Astrocyte of the cerebellum (primary cell): ENCODE data around the gene FOSL1.

Experiments
- DNase-seq: peaks from one replicate; pipeline ENCODE4 v3.0.0-alpha.2; 2011; ENCODE audit warnings: low read depth
- H3K4me3 ChIP-seq: 2 replicates; pipeline ENCODE4 v1.5.1; 2011; ENCODE audit warnings: mild to moderate bottlenecking, low read depth, low read length, moderate library complexity
- CTCF ChIP-seq: IDR thresholded peaks from 2 replicates; pipeline ENCODE4 v1.5.1; 2012; ENCODE audit warnings: low read length, low read depth, moderate library complexity, mild to moderate bottlenecking; ENCODE audit errors: missing control alignments
- in situ Hi-C: cut with HindIII; loops from 2 replicates; pipeline ENCODE4 v1.10.0; 2017; ENCODE audit warnings: low sequenced_read_pairs

The FOSL1 gene

GRCh38 chr11:65873318-65874156 lies 26.7 kb downstream of the FOSL1 start:
- peak overlapping the region; percentile 62 for H3K4me3 ChIP-seq
- in situ Hi-C loops, result no loop called here
- peak; percentile 68 for DNase-seq
- no peak for TF ChIP-seq CTCF

DNA sequence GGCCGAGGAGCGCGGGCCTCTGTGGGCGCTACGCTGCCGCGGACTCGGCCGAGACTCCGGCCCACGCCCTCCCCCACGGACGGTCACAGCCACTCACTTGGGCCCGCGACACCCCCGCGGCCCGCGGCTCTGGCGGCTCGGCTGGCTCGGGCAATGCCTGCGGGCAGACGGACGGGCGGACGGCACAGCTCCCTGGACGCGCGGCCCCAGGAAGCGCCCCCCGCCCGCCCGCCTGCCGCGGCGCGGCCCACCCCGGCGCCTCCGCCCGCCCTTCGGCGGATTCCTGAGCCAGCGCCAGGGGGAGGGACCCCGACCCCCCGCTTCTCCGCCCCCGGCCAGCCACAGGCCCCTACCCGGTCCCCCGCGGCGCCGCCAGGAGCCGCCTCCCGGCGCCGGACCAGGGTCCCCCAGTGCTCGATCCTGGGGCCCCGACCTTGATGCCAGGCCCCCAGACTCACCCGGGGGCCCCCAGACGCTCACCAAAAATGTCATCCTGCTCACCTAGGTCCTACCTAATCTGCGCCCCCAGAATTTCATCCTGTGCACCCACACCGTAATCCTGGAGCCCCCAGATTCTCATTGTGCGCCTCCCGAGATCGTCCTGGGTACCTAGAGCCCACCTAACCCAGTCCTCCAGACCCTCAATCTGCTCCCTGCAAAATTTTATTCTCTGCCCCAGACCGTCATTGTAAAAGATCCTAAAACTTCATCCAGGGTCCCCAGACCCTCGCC lies 27.4 kb downstream of the FOSL1 start, which contains the start of gene EFEMP2:
Gene EFEMP2, minus strand, starts transcription at position 215 of the 732 bp plus-strand sequence. CDS start 446 bp downstream, outside the sequence.
- peak within 1 kb of the TSS; percentile 62 for H3K4me3 ChIP-seq
- DNase-seq, result no peak
- in situ Hi-C loops, result no loop called here
- TF ChIP-seq CTCF, result no peak

GRCh38 chr11:65871811-65872548 lies 28.2 kb downstream of the FOSL1 start:
- no peak for DNase-seq
- in situ Hi-C loops, result no loop called here
- peak overlapping the region; percentile 62 for H3K4me3 ChIP-seq
- peak; percentile 30 for TF ChIP-seq CTCF

DNA sequence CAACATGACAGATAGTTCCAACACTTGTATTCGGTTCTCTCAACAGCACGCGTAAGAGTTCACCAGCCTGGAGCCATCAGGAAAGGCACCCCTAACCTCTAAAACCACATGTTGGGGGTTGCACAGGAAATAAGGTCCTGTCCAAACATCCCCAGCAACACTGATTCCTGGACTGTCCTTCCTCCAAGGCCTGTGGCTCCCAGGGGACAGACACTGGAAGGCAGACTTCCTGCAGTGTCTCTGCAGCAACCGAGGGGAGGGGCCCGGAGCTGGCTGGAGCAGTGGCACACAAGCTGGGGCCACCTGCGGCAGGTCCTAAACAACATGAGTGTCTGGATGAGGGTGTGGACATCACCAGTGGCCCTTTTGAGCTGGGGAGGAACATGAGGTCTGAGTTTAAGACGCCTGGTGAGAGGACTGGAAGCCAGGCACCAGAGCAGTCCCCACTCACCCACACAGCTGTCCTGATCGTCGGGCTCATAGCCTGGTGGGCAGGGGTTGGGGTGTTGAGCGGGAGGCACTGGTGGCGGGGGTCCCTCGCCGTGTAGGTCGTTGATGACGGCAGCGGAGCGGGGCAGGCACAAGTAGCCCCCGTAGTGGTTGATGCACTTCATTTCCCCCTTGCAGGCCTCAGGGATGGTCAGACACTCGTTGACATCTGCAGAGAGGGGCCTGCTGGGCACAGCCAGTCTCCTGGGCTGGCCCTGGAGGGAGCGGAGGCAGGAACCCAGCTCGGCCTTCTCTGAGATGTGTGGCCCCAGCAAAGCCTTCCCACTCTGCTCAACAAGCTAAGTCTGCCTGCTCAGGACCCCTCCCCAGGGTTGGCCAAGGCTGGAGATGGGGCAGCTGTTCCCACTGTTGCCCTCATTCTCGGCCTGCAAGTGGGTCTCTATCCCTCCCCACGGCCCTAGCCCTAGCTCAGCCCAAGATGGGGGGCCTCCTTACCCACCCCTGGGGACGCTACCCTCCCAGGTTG lies 29.2 kb downstream of the FOSL1 start:
- in situ Hi-C loops, result no loop called here
- no peak for DNase-seq
- no peak for TF ChIP-seq CTCF
- peak overlapping the region; percentile 62 for H3K4me3 ChIP-seq

DNA sequence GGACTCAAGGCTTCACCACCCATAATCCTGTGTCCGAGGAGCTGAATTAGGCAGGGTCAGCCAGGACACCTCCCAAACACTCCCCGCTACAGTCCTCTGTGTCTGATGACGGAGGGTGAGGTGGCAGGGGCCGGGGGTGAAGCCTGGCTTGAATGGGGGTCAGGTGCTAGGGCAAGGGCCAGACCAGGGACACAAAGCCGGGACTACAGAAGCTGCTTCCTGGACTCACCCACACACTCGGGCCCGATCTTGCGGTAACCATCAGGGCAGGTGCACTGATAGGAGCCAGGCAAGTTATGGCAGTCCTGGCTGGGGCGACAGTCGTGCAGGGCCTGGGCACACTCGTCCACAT lies 29.9 kb downstream of the FOSL1 start:
- TF ChIP-seq CTCF, result no peak
- no peak overlapping the region for H3K4me3 ChIP-seq
- in situ Hi-C loops, result no loop called here
- no peak for DNase-seq
